HCT116 (cell line): ENCODE results near the gene TMSB4X. TPM values are rescaled to one million over a fixed set of nuclear protein-coding genes. Genes with fewer than 3 reads are reported as not detected.
A peak's percentile ranks its signal among the peaks of the same experiment; 100 is the strongest.

Experiments used
- ATAC-seq: fragments of 200-7000 bp; cut with Tn5 transposase; 2 replicates; pipeline ENCODE4 v1.9.1; 2020; ENCODE audit warnings: mild to moderate bottlenecking, moderate library complexity
- BruUV-seq: library from RNA; stranded (reverse); fragments of 400-500 nt; replicated peaks from 2 replicates; lab custom pipeline; 2021; lab: Mats Ljungman, UMichigan
- CTCF ChIA-PET: fragments of 300-600 bp; sonication (Branson Sonifier 250); formaldehyde crosslinking; loops from one replicate; lab custom pipeline; 2021; ENCODE audit warnings: antibody characterized with exemption; lab: Charles Lee
- POLR2A ChIA-PET: fragments of 300-600, 350-600 bp; sonication (Branson Sonifier 250); formaldehyde crosslinking; loops from one replicate; lab custom pipeline; 2021; ENCODE audit warnings: antibody characterized with exemption; lab: Charles Lee
- RAD21 ChIA-PET, 2 experiments: fragments of 300-600 bp; sonication (Branson Sonifier 250); formaldehyde crosslinking; loops; one replicate each; lab custom pipeline; 2023; ENCODE audit warnings: low total read pairs in 2 of 2; ENCODE audit not compliant: uncharacterized antibody in 2 of 2, unreplicated experiment in 2 of 2, low non-redundant PET in 1 of 2; lab: Charles Lee
- DNase-seq: peaks from one replicate; pipeline ENCODE4 v3.0.0-alpha.2; 2010; ENCODE audit warnings: low read depth, low spot score
- H2AFZ ChIP-seq: fragments of 200-600 bp; shearing (Covaris generic), sonication (generic); 2 replicates; pipeline ENCODE4 v1.6.1; 2017; ENCODE audit warnings: low read depth, mixed run types, mixed read lengths, antibody characterized with exemption, low read length; ENCODE audit not compliant: poor library complexity, severe bottlenecking
- H3K27ac ChIP-seq: 2 replicates; pipeline ENCODE4 v1.5.1; 2012; ENCODE audit warnings: low read depth, low read length
- H3K27me3 ChIP-seq: fragments of 200-600 bp; sonication (generic); 2 replicates; pipeline ENCODE4 v1.6.1; 2016; ENCODE audit warnings: mixed run types, low read length, mixed read lengths; ENCODE audit not compliant: insufficient read depth
- H3K36me3 ChIP-seq, 2 experiments: fragments of 200-500 bp in 1 of 2; fragments of 200-600 bp in 1 of 2; sonication (Bioruptor generic) in 1 of 2; sonication (generic) in 1 of 2; 2 replicates each; pipeline versions ENCODE4 v1.5.1 to v1.6.1; 2014 to 2016; ENCODE audit warnings: low read length in 2 of 2, inconsistent platforms in 1 of 2, mixed read lengths in 1 of 2, mixed run types in 1 of 2; ENCODE audit not compliant: insufficient read depth in 2 of 2, control insufficient read depth in 1 of 2
- H3K4me1 ChIP-seq, 2 experiments: fragments of 200-600 bp in 1 of 2; sonication (generic) in 1 of 2; 2 replicates each; pipeline versions ENCODE4 v1.5.1 to v1.6.1; 2012 to 2017; ENCODE audit warnings: low read length in 2 of 2, inconsistent platforms in 1 of 2, mild to moderate bottlenecking in 1 of 2, mixed read lengths in 1 of 2, mixed run types in 1 of 2, moderate library complexity in 1 of 2; ENCODE audit not compliant: insufficient read depth in 2 of 2, control insufficient read depth in 1 of 2
- H3K4me2 ChIP-seq: fragments of 200-600 bp; sonication (generic); 2 replicates; pipeline ENCODE4 v1.6.1; 2017; ENCODE audit warnings: mixed run types, low read length, mixed read lengths
- H3K4me3 ChIP-seq, 2 experiments: fragments of 200-600 bp in 1 of 2; sonication (generic) in 1 of 2; replicated peaks in 1 of 2; 2 replicates each; pipeline ENCODE4 v1.5.1; 2011 to 2016; ENCODE audit warnings: low read length in 2 of 2, control low read depth in 1 of 2, low read depth in 1 of 2, mild to moderate bottlenecking in 1 of 2, mixed read lengths in 1 of 2, mixed run types in 1 of 2
- H3K79me2 ChIP-seq: fragments of 200-600 bp; sonication (generic); 2 replicates; pipeline ENCODE4 v1.6.1; 2017; ENCODE audit warnings: mild to moderate bottlenecking, mixed run types, low read length, moderate library complexity, mixed read lengths; ENCODE audit not compliant: insufficient read depth
- H3K9ac ChIP-seq: fragments of 200-600 bp; sonication (generic); 2 replicates; pipeline ENCODE4 v1.6.1; 2016; ENCODE audit warnings: low read length, mixed read lengths
- H3K9me2 ChIP-seq: fragments of 200-600 bp; sonication (generic), shearing (Covaris generic); 2 replicates; pipeline ENCODE4 v1.6.1; 2017; ENCODE audit warnings: mixed run types, mild to moderate bottlenecking, moderate library complexity; ENCODE audit not compliant: insufficient read depth
- H3K9me3 ChIP-seq, 2 experiments: fragments of 200-500 bp in 1 of 2; fragments of 200-600 bp in 1 of 2; sonication (Bioruptor generic) in 1 of 2; sonication (generic) in 1 of 2; 2 replicates each; pipeline ENCODE4 v1.6.1; 2014 to 2017; ENCODE audit warnings: low read length in 2 of 2, mixed read lengths in 2 of 2, inconsistent platforms in 1 of 2, low read depth in 1 of 2, mild to moderate bottlenecking in 1 of 2, mixed run types in 1 of 2, moderate library complexity in 1 of 2; ENCODE audit not compliant: control insufficient read depth in 1 of 2, insufficient read depth in 1 of 2
- H4K20me1 ChIP-seq: fragments of 200-600 bp; sonication (generic), shearing (Covaris generic); 2 replicates; pipeline ENCODE4 v1.6.1; 2017; ENCODE audit warnings: mixed run types, mild to moderate bottlenecking, moderate library complexity; ENCODE audit not compliant: insufficient read depth
- JUND ChIP-seq: IDR thresholded peaks from 2 replicates; pipeline ENCODE4 v1.6.1; 2012
- POLR2A ChIP-seq: IDR thresholded peaks from 2 replicates; pipeline ENCODE4 v1.7.0; 2011; ENCODE audit warnings: borderline replicate concordance; ENCODE audit not compliant: insufficient read depth, insufficient read length; ENCODE audit errors: extremely low read depth
- POLR2AphosphoS5 ChIP-seq: IDR thresholded peaks from 2 replicates; pipeline ENCODE4 v1.6.1; 2011; ENCODE audit warnings: mild to moderate bottlenecking, low read depth, low read length, moderate library complexity
- REST ChIP-seq: IDR thresholded peaks from 2 replicates; pipeline ENCODE4 v1.6.1; 2012; ENCODE audit warnings: low read depth
- SRF ChIP-seq: IDR thresholded peaks from 2 replicates; pipeline ENCODE4 v1.6.1; 2012; ENCODE audit warnings: low read depth
- YY1 ChIP-seq: IDR thresholded peaks from 2 replicates; pipeline ENCODE4 v1.6.1; 2011; ENCODE audit warnings: low read length, low read depth, moderate library complexity, mild to moderate bottlenecking; ENCODE audit not compliant: insufficient replicate concordance; ENCODE audit errors: extremely low read depth
- ZFX ChIP-seq: fragments of 450-650 bp; IDR thresholded peaks from 2 replicates; pipeline ENCODE4 v1.6.1; 2017
- intact Hi-C: fragments of 100-400 bp; cut with micrococcal nuclease; formaldehyde crosslinking; loops from 2 replicates; pipeline ENCODE4 v1.10.0; 2022
- total RNA-seq: library from RNA; stranded (reverse); gene quantifications from one replicate; pipeline ENCODE4 v1.2.1, GENCODE V29; 2021; ENCODE audit not compliant: unreplicated experiment

TMSB4X gene
- total RNA-seq, 1 experiment from 2014 or later, result 407 TPM

- H3K27me3 ChIP-seq, result no peaks in the 10 kb centered on the region
- no peaks in the 10 kb centered on the region for H3K9me3 ChIP-seq
- CTCF ChIA-PET, result interaction anchor here (2.2 kb wide), 1 partner anchor 31 kb away, joined by 7 read pairs; no protein-coding TSS in a partner anchor
- H3K9ac ChIP-seq, result no peak overlapping the region
- H3K9me2 ChIP-seq, result no peaks in the 10 kb centered on the region
- no TSS peak for BruUV-seq
- no peaks in the 10 kb centered on the region for H4K20me1 ChIP-seq
- POLR2A ChIA-PET, result interaction anchor here (1.0 to 1.6 kb wide), 2 partner anchors 104 to 510 kb away, joined by 3 to 4 read pairs; no protein-coding TSS in a partner anchor
- no peak overlapping the region for H2AFZ ChIP-seq
- H3K79me2 ChIP-seq, result peaks cover 11% of the 10 kb centered on the region
- TF ChIP-seq ZFX (no peak), POLR2A (peak; percentile 26), JUND (0 out of 2 replicates have a peak, but pooled peaks have one; percentile 2), REST (no peak), POLR2AphosphoS5 (peak; percentile 16; the same call in 1 of the 2 replicates), SRF (no peak), YY1 (no peak)
- H3K36me3 ChIP-seq, result no peaks in the 10 kb centered on the region
- no peak overlapping the region for H3K4me2 ChIP-seq
- ATAC-seq (no peak), DNase-seq (no peak)
- H3K27ac ChIP-seq, result no peak overlapping the region
- H3K4me3 ChIP-seq, result no peak overlapping the region
- RAD21 ChIA-PET, result no interaction called here
- H3K4me1 ChIP-seq, result peaks cover 0 to 10% of the 10 kb centered on the region in 2 experiments; a peak in 2 of 4 replicates
- intact Hi-C loops, result loop anchor here (10.0 kb wide), 1 partner anchor 507 kb away; no protein-coding TSS in a partner anchor
These were observed 2.9 kb downstream of the TMSB4X start for GRCh38 chrX:12977761-12978204.
